Inflammatory macrophage treated with lipopolysaccharide for 1 hour (primary cell): ENCODE results near the gene LRRC63.
A peak's percentile ranks its signal among the peaks of the same experiment; 100 is the strongest.

Experiments used
- DNase-seq, 2 donors: peaks; one replicate each; pipeline ENCODE4 v3.0.0-alpha.2; 2020 to 2022

The LRRC63 gene

GRCh38 chr13:46314587-46314986 is 102.9 kb downstream of the LRRC63 start:
- no peak for DNase-seq

- DNase-seq, result no peak
Measured at GRCh38 chr13:46315036-46315435, 103.3 kb downstream of the LRRC63 start.

GRCh38 chr13:46315491-46316075 is 103.9 kb downstream of the LRRC63 start:
- no peak for DNase-seq

GRCh38 chr13:46317120-46317519 is 105.4 kb downstream of the LRRC63 start:
- peak in 1 of 2 donors; percentile 42 for DNase-seq

GRCh38 chr13:46318986-46319385 is 107.3 kb downstream of the LRRC63 start:
- peak; percentile 29 to 51 for DNase-seq

- DNase-seq, result peak; percentile 56 to 61
Measured at GRCh38 chr13:46320406-46320805, 108.7 kb downstream of the LRRC63 start.

GRCh38 chr13:46320821-46321220 is 109.1 kb downstream of the LRRC63 start:
- DNase-seq, result no peak

- DNase-seq, result peak; percentile 75 to 91
Measured at GRCh38 chr13:46321494-46322225, 109.9 kb downstream of the LRRC63 start.

GRCh38 chr13:46324976-46325375 is 113.2 kb downstream of the LRRC63 start:
- no peak for DNase-seq
